ENCODE measurements around the gene OOSP3. TPM values are rescaled to one million over a fixed set of nuclear protein-coding genes. Genes with fewer than 3 reads are reported as not detected.

The OOSP3 gene
- polyA plus RNA-seq, 3 donors, result not detected

DNA sequence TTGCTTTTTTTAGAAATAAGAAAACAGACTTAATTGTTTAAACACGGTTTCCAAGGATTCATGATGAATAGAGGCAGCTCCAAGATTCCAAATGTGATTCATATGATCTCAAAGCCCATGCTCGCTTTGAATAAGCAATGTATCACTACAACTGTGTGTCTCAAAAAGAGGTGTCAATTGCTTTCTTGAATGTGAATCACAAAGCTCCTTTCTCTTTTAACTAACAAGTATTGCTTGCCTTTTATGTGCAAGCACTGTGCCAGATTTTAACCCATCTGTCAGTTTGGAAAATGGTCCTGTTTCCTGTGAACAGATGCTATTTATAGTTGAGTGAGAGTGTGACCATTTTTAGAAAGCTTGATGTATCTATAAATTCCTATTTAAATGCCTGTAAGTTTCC lies 66.1 kb downstream of the OOSP3 start:
- DNase-seq, result no peak

Other genes starting within 250 kb of the OOSP3 start
- 10 to 100 TPM; 39.9 to 51.3 (median 43.7) TPM for gene PATL1, start 209.7 kb upstream of the OOSP3 start, polyA plus RNA-seq (ENCODE audit: insufficient read length in 3 of 3)
- gene OR10V1, start 164.9 kb upstream of the OOSP3 start, polyA plus RNA-seq (ENCODE audit: insufficient read length in 3 of 3), result not detected
- gene STX3, start 123.4 kb upstream of the OOSP3 start, polyA plus RNA-seq (ENCODE audit: insufficient read length in 3 of 3), result 10 to 100 TPM; 45.1 to 81.6 (median 62.7) TPM
- 10 to 100 TPM; 58.6 to 67.7 (median 63.3) TPM for gene MRPL16, start 68.0 kb upstream of the OOSP3 start, polyA plus RNA-seq (ENCODE audit: insufficient read length in 3 of 3)
- under 1 TPM in 2 of 3 donors, not detected in 1; 0.27 to 0.35 TPM for gene CBLIF, start 33.3 kb upstream of the OOSP3 start, polyA plus RNA-seq (ENCODE audit: insufficient read length in 3 of 3)
- under 1 TPM in 2 of 3 donors, not detected in 1; 0.16 to 0.34 TPM for gene TCN1, start 12.3 kb upstream of the OOSP3 start, polyA plus RNA-seq (ENCODE audit: insufficient read length in 3 of 3)
- gene OOSP1, start 59.6 kb downstream of the OOSP3 start, polyA plus RNA-seq (ENCODE audit: insufficient read length in 3 of 3), result not detected
- not detected for gene OOSP4A, start 85.3 kb downstream of the OOSP3 start, polyA plus RNA-seq (ENCODE audit: insufficient read length in 3 of 3)
- gene OOSP4B, start 138.4 kb downstream of the OOSP3 start, polyA plus RNA-seq (ENCODE audit: insufficient read length in 3 of 3), result under 1 TPM in 1 of 3 donors, not detected in 2; 0.12 TPM
- gene OOSP2, start 161.6 kb downstream of the OOSP3 start, polyA plus RNA-seq (ENCODE audit: insufficient read length in 3 of 3), result not detected
- gene MS4A3, start 177.9 kb downstream of the OOSP3 start, polyA plus RNA-seq (ENCODE audit: insufficient read length in 3 of 3), result 1 to 10 TPM in 1 of 3 donors, under 1 TPM in 2; 0.77 to 1.1 (median 0.99) TPM
- under 1 TPM in 2 of 3 donors, not detected in 1; 0.06 to 0.10 TPM for gene MS4A2, start 209.9 kb downstream of the OOSP3 start, polyA plus RNA-seq (ENCODE audit: insufficient read length in 3 of 3)

Measured in renal pelvis (tissue), 4 donors.